HG03060 (cell line): Measurements from ENCODE around the gene TBC1D5.

Experiments used
- ATAC-seq: cut with Tn5 transposase; IDR thresholded peaks from one replicate; pipeline ENCODE4 v1.9.1; 2021; ENCODE audit warnings: low read depth, moderate number of reproducible peaks; ENCODE audit not compliant: unreplicated experiment

The TBC1D5 gene

GRCh38 chr3:17195856-17196604, 546.4 kb downstream of the TBC1D5 start:
- ATAC-seq = peak; percentile 78

- ATAC-seq = peak; percentile 80
These were observed 547.2 kb downstream of the TBC1D5 start for GRCh38 chr3:17195192-17195611.

DNA sequence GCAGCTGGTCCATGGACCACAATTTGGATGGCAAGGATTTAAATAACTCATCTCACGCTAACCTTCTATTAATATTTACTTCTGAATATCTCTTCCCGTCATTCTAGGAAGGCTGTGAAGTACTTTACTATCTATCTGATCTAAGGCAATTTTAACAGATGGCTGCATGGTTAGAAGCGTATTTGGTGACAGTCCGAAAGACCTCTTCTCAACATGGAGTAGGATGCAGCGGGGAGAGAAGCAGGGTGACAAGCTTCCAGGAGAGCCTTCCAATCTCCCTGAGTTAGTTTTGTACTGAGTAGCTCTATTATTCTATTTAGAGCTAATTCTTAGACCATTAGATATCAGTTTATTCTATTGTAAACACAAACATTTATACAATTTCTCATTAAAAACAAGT, 548.3 kb downstream of the TBC1D5 start:
- no peak for ATAC-seq

GRCh38 chr3:17192995-17193394, 549.4 kb downstream of the TBC1D5 start:
- ATAC-seq = no peak

DNA sequence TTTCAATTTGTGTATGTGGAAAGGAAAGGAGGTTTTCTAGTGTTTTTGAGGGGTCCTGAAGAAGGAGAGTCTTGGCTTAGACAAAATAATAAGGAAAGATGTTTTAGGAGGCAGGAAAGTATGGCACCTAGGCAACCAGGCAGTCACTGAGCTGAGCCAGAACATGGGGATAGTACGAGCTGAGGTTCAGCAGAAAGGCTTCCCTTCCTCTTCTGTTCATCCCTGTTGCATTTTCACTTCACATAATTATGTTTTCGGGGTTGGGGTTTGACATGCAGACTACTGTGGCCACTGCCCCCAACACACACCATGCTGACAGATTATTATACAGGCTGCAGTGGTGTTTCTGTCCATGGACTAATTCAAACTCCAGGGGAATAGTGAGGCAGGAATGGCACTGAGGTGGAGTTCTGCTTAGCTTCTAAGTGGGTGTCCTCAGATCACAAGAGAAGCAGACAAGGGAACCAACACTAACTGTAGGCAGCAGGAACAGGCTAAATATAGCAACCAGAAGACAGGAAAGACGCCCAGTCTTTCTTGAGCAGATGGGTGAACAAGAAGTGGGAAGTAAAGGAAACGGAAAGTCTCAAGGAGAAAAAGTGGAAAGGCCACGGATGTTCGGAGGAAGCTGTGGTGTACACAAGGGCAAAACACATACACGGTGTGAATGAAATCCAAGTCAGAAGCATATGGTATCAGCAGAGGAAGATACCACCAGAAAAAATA, 551.9 kb downstream of the TBC1D5 start:
- no peak for ATAC-seq

DNA sequence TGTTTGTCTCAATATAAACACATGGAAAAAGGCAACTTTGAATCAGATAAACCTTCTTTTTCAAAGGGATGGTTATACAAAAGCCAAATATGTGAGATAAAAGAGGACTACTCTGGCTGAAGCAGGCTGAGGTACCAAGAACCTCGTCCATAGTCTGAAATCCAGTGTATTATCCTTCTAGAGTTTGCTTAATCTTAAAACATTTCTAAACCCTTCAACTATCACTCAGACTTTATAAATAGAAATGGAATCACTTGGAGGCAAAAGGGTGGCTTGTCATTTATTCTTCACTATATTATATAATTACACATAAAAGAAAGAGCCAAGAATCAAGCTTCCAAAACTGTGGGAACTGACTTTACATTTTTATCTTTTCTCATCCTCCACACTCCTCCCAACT, 554.1 kb downstream of the TBC1D5 start:
- ATAC-seq = no peak

DNA sequence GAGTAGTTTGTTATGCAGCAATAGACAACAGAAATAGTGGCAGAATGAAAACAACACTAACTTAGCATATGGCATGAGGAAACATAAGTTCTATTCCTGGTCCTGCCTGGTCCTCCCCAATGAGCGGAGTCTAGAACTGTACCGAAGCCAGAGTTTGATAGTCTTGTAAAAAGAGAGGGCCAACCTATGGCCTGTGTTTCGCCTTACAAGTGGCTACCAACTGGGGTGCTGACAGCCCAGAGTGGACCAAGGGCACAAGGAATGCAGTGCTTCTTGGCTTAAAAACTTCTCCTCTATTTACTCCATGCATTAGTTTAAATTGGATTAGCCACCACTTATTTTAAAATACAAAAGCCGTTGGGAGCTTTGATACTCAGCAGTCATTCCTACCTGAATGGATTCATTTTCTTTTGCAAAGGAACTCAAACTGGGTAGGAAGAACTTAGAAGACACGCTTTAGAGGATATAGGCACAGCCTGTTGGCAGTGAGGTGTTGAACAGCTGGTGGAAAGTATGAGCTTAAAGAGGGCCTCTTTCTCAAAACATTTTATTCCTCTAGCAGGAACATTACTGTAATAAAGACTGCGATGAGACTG, 554.7 kb downstream of the TBC1D5 start:
- no peak for ATAC-seq

DNA sequence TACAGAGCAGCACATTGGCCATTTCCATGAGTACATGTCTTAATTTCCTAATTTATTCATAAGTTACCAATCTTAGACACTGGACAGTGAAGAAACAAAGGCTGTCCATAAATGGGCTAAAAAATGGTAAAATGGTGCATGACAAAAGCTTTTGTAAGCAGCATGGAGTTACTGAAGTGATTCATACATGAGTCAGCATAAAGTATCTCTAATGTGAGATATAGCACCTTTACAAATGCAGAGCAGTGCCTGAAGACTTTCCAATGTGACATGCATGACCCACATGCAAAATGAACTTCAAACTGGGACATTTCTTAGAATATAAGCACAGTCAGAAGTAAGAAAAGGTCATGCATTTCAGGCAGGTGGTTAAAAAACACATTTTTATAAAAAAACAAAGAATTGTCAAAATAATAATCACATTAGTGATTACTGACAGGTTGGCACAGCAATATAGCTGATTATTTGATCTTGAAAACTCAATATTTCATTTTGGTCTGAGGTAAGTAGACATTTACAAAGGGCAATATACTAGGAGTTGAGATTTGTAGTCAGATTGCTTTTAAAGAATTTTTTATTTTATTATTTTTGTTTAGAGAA, 558.4 kb downstream of the TBC1D5 start:
- ATAC-seq = no peak

DNA sequence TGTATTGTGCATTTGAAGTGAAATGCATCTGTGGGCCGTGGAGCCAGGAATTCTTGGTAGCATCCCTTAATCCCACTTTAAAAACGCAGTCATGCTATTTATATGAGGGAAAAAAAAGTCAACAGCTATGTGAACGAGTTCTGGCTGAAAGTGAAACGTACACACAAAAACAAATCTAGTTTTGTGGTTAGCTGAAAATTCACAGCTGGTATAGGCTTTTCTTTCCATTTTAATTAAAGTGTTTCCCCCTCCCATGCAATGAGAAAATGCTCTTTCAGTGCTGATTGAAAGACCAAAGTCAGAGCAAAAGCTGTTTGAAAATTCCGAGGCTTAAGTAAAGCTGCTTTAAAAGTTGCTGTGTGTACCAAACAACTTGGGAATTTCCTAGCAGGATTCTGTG, 560.3 kb downstream of the TBC1D5 start:
- ATAC-seq = peak; percentile 34

- ATAC-seq = no peak
These were observed 561.0 kb downstream of the TBC1D5 start for GRCh38 chr3:17181413-17181907.

GRCh38 chr3:17179381-17180205, 562.8 kb downstream of the TBC1D5 start:
- peak; percentile 81 for ATAC-seq

GRCh38 chr3:17176757-17177156, 565.7 kb downstream of the TBC1D5 start:
- ATAC-seq = no peak

DNA sequence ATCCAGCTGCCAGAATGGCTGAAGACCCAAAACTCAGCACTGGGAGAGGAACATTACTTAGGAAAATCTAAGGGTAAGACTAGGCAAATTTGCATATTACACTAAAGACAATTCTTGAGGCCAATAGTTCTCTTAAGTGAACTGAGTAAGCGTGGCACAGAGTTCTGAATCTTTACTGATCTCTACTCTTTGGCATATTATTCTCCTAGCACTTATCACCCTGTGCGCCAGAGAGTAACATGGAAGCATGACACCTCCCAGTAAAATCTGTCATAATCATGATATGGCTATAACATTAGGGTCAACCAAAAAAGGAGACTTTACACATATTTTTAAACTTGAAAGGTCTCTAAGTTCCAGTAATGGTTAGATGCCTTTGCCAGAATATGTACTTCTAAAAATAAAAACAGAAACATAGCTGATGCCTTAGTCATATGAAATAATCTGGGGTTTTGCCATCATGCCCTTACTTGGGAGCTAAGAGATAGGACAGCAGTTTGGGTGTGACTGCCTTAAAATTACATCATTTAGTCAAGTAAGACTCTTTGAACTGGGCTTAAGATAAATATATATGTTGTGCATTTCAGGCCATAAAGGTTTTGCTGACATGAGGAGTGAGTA, 567.1 kb downstream of the TBC1D5 start:
- no peak for ATAC-seq

GRCh38 chr3:17166369-17166768, 576.1 kb downstream of the TBC1D5 start:
- no peak for ATAC-seq

DNA sequence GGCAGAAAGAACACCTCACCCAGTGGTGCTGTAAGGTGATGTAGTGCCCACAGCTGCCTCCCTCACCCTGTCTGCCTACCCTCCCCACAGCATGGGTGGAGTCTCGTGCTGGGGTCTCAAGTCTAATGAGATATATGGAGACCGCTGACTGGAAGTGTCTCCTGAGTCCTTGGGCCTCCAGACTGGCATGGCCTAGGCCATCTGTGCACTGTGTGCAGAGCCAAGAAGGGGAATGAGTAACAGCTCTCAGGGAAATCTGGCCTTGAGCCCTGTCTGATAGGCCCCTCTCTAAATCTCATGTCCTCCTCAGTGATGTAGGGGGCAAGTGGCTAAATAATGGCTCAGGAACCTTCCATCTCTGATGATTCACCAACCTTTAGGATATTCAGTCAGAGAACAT, 580.3 kb downstream of the TBC1D5 start:
- ATAC-seq = no peak

DNA sequence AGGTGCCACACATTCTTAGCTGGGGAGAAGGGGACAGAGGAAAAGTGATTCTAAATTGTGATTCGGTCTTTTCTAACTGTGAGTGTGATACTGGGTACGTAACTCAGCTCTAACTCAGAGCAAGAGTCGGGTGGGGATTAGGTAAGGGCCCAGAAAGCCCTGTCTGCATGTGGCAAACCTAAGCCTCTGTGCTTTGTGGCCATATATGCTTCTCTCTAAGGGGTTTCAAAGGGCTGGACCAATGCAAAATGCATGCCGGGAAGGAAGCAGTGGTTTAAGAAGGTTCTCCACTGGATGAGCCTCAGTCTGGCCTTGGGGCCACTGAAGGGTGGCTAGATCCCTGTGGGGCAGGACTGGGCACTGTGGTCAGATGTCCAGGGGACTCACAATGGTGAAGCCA, 581.8 kb downstream of the TBC1D5 start:
- ATAC-seq = no peak

DNA sequence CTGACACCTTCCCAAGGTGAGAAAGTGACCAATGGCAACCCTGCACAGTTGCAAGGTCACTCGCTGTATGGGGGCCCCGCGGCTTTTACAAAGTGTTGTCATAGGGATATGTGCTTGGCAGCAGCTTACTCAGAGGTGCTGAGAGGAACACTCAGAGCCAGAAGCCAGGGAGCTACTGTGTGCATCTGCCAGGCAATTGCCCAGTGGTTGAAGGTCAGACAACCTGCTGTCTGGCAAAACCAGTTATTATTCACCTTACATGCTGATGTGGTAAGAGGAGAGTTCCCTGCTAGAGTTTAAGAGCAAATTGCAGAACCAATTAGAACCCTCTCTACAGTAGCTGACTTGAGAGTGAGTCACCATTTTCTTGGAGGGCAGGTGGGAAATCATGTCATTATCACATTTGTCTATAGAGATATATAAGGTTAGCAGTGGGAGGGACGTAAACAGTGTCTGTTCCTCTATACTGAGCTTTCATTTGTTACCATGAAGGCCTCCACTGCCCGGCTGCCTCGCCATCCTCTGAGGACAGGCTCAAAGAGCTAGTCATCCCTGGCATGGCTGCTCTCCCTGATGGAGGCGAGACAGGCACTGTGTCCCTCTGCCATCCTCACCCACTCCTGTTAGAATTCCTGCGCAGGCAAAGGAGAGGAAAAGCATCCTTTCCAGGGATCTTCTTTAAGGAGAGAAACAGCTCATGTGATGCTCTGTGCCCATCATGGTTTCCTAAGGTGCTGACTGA, 583.3 kb downstream of the TBC1D5 start:
- no peak for ATAC-seq

DNA sequence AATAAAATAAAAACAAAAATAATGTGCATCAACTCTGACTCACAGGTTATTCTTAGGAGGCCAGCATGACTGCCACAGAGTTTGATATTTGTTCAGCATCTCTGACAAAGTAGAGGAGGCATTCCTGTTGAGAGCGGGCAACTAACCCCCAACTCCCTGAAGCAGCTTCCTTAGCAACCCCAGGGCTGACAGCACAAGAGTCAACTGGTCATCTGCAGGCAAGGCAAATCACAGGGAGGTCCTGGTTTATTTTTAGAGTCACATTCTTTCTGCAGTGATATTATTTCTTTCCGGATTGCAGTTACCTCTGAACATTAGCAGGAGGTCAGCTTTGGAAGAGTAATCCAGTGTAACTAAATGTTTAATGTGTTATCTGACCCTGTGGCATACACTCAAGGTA, 584.7 kb downstream of the TBC1D5 start:
- no peak for ATAC-seq

DNA sequence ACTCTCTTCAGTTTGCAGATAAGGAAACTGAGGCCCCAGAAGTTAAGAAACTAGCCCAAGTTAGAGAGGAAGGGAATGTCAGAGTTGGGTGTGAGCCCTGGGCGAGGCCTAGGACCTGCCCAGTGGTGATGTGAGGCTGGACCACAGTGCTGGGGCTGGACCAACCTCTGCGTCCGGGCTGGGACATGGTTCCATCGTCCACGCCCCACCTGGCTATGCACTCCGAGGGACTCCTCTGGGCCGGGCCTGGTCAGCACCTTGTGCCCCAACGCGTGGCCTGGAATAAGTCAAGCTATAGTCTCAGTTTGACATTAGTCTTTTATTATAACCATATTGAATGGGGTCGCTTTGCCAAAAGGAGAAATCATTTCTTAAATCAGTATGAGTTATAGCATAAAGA, 585.6 kb downstream of the TBC1D5 start:
- ATAC-seq = no peak
